GM12878 (cell line): ENCODE results near the gene RFK. TPM values are rescaled to one million over a fixed set of nuclear protein-coding genes. Genes with fewer than 3 reads are reported as not detected.
"Not testable (repeated sequence)": the region's sequence is repeated elsewhere in the genome, so short reads cannot be mapped to it uniquely, and the experiment has no call there.

Experiments used
- ATAC-seq: fragments of 200-7000 bp; cut with Tn5 transposase; 3 replicates; pipeline ENCODE4 v1.9.1; 2020; ENCODE audit warnings: mild to moderate bottlenecking, moderate library complexity
- BruUV-seq: library from RNA; stranded (reverse); fragments of 400-500 nt; replicated peaks from 2 replicates; lab custom pipeline; 2021; lab: Mats Ljungman, UMichigan
- CTCF ChIA-PET: fragments of 300-600 bp; sonication (Branson Sonifier 250); formaldehyde crosslinking; extraction: SDS; loops from one replicate; lab custom pipeline; 2021; ENCODE audit warnings: inconsistent platforms; lab: Yijun Ruan, JAX
- POLR2A ChIA-PET: fragments of 350-600 bp; formaldehyde crosslinking; extraction: SDS; loops from one replicate; lab custom pipeline; 2021; ENCODE audit warnings: inconsistent platforms; lab: Charles Lee
- RAD21 ChIA-PET: fragments of 300-600 bp; sonication (Branson Sonifier 250); formaldehyde crosslinking; loops from one replicate; lab custom pipeline; 2023; ENCODE audit warnings: antibody characterized with exemption; ENCODE audit not compliant: unreplicated experiment; lab: Charles Lee
- SMC1A ChIA-PET: fragments of 300-600 bp; sonication (Branson Sonifier 250); formaldehyde crosslinking; loops from one replicate; lab custom pipeline; 2023; ENCODE audit not compliant: unreplicated experiment, uncharacterized antibody; lab: Charles Lee
- DNase-seq: peaks from one replicate; pipeline ENCODE4 v3.0.0-alpha.2; 2011; ENCODE audit warnings: low read depth, low spot score
- FAIRE-seq: peaks from 3 replicates; lab custom pipeline; 2011; peaks lifted over from hg19 to GRCh38; lab: Jason Lieb, UNC
- H2AFZ ChIP-seq: 2 replicates; pipeline ENCODE4 v1.6.0; 2011; ENCODE audit warnings: low read depth, low read length, control low read depth; ENCODE audit not compliant: control insufficient read depth
- H3K27ac ChIP-seq: 2 replicates; pipeline ENCODE4 v1.5.1; 2011; ENCODE audit warnings: control low read depth; ENCODE audit not compliant: control insufficient read depth, insufficient read depth
- H3K27me3 ChIP-seq, 2 experiments: replicated peaks in 1 of 2; 2 replicates each; pipeline versions ENCODE4 v1.6.0 to v1.6.1; 2011; ENCODE audit warnings: low read length in 1 of 2; ENCODE audit not compliant: control insufficient read depth in 2 of 2, insufficient read depth in 2 of 2
- H3K36me3 ChIP-seq, 2 experiments: 2 replicates each; pipeline ENCODE4 v1.5.1; 2011; ENCODE audit warnings: low read length in 1 of 2; ENCODE audit not compliant: control insufficient read depth in 2 of 2, insufficient read depth in 2 of 2
- H3K4me1 ChIP-seq: 2 replicates; pipeline ENCODE4 v1.6.1; 2011; ENCODE audit warnings: mild to moderate bottlenecking, low read length, moderate library complexity, mixed read lengths; ENCODE audit not compliant: control insufficient read depth, insufficient read depth
- H3K4me2 ChIP-seq: 2 replicates; pipeline ENCODE4 v1.6.0; 2011; ENCODE audit warnings: control low read depth; ENCODE audit not compliant: control insufficient read depth, insufficient read depth
- H3K4me3 ChIP-seq: fragments of 200-600 bp; sonication (generic); 2 replicates; pipeline ENCODE4 v1.5.1; 2016
- H3K79me2 ChIP-seq: 2 replicates; pipeline ENCODE4 v1.6.0; 2011; ENCODE audit warnings: low read length; ENCODE audit not compliant: control insufficient read depth, insufficient read depth
- H3K9ac ChIP-seq: 2 replicates; pipeline ENCODE4 v1.8.0; 2011; ENCODE audit warnings: low read length, control low read depth, mixed read lengths; ENCODE audit not compliant: control insufficient read depth, insufficient read depth
- H3K9me3 ChIP-seq: replicated peaks from 3 replicates; pipeline ENCODE4 v1.5.1; 2011; ENCODE audit warnings: mild to moderate bottlenecking, low read length; ENCODE audit not compliant: control insufficient read depth, insufficient read depth
- H4K20me1 ChIP-seq: 2 replicates; pipeline ENCODE4 v1.6.0; 2011; ENCODE audit not compliant: control insufficient read depth, insufficient read depth
- ATF7 ChIP-seq: fragments of 450-650 bp; IDR thresholded peaks from 2 replicates; pipeline ENCODE4 v1.6.1; 2016; ENCODE audit warnings: low read depth, mild to moderate bottlenecking
- CBFB ChIP-seq: IDR thresholded peaks from 2 replicates; pipeline ENCODE4 v1.6.1; 2016; ENCODE audit warnings: antibody characterized with exemption, low read depth
- CREB1 ChIP-seq: IDR thresholded peaks from 2 replicates; pipeline ENCODE4 v1.6.1; 2012; ENCODE audit warnings: low read depth, mild to moderate bottlenecking, inconsistent platforms
- EGR1 ChIP-seq, 2 experiments: IDR thresholded peaks; 1 replicate in 1 of 2; 2 replicates in 1 of 2; pipeline ENCODE4 v1.6.1; 2011 to 2012; ENCODE audit warnings: low read depth in 2 of 2, low read length in 2 of 2, borderline replicate concordance in 1 of 2, mild to moderate bottlenecking in 1 of 2, moderate library complexity in 1 of 2
- EZH2 ChIP-seq: IDR thresholded peaks from 2 replicates; pipeline ENCODE4 v1.6.1; 2012; ENCODE audit warnings: low read depth, mild to moderate bottlenecking, control low read depth, inconsistent platforms, low read length, borderline replicate concordance; ENCODE audit not compliant: control insufficient read depth
- KLF5 ChIP-seq: fragments of 450-650 bp; IDR thresholded peaks from 2 replicates; pipeline ENCODE4 v1.6.1; 2014; ENCODE audit warnings: mild to moderate bottlenecking; ENCODE audit not compliant: partially characterized antibody
- PML ChIP-seq: IDR thresholded peaks from 2 replicates; pipeline ENCODE4 v1.6.1; 2012; ENCODE audit warnings: low read length, inconsistent platforms
- REST ChIP-seq: IDR thresholded peaks from 2 replicates; pipeline ENCODE4 v1.6.1; 2012; ENCODE audit warnings: mild to moderate bottlenecking, low read depth, low read length
- SUZ12 ChIP-seq: fragments of 200-600 bp; sonication (generic); IDR thresholded peaks from one replicate; pipeline ENCODE4 v1.6.1; 2018; ENCODE audit warnings: antibody characterized with exemption, mild to moderate bottlenecking; ENCODE audit not compliant: unreplicated experiment
- WGBS: methylation state at CpG from one replicate; pipeline ENCODE4 v1.1.6; 2016; ENCODE audit warnings: low lambda C conversion rate; ENCODE audit not compliant: insufficient replicate concordance, insufficient coverage; ENCODE audit errors: missing lambda C conversion rate; 5-methylcytosine and 5-hydroxymethylcytosine counted together
- in situ Hi-C: fragments of 300-500 bp; cut with MboI; formaldehyde crosslinking; loops from 9 replicates; pipeline ENCODE4 v1.14.3; 2018; ENCODE audit warnings: mixed read lengths
- intact Hi-C: fragments of 100-400 bp; cut with micrococcal nuclease; formaldehyde crosslinking; loops from one replicate; pipeline ENCODE4 v1.14.2; 2022; ENCODE audit not compliant: unreplicated experiment
- polyA plus RNA-seq, 11 experiments: library from polyadenylated mRNA; depleted of rRNA in 4 of 11; unstranded in 6 of 11; stranded (reverse) in 5 of 11; fragments of >200 nt; fragmentation: Nextera tagmentation in 4 of 11; fragmentation: Illumina TruSeq in 1 of 11; extraction: Ambion mirVana in 4 of 11; extraction: Trizol in 1 of 11; gene quantifications; 1 replicate in 1 of 11; 2 replicates in 10 of 11; pipeline versions ENCODE4 v1.2.1 to v1.2.3, GENCODE V29; 2011 to 2016; ENCODE audit warnings: inconsistent platforms in 2 of 11, missing spikeins in 2 of 11, low read depth in 1 of 11
- total RNA-seq, 4 experiments: library from RNA; depleted of rRNA in 3 of 4; stranded (reverse); fragments of >200 nt in 3 of 4; fragmentation: Illumina TruSeq in 1 of 4; extraction: Trizol in 1 of 4; gene quantifications; 2 replicates each; pipeline versions ENCODE4 v1.2.1 to v1.2.3, GENCODE V29; 2013 to 2021

Gene RFK
- total and polyA plus RNA-seq, 10 of the 15 experiments (the other 5 are each of a cell fraction or from before 2014, with no cell fraction given): 4.4 to 18.6 (median 11.6) TPM

GRCh38 chr9:76438841-76439588, 44.8 kb upstream of the RFK start (continued):
- TF ChIP-seq EGR1 (IDR thresholded peaks at IDR 0.05; ENCODE audit: borderline replicate concordance in 1 of 2, low read depth in 2 of 2, low read length in 2 of 2) (no peak), ATF7 (peak; percentile 66), CREB1 (0 out of 2 replicates have a peak, but pooled peaks have one; percentile 3), PML (0 out of 2 replicates have a peak, but pooled peaks have one; percentile 50), SUZ12 (no peak), EZH2 (no peak), REST (no peak), CBFB (peak; percentile 63; the same call in 1 of the 2 replicates), KLF5 (no peak)
- TF ChIP-seq, all 136 proteins: peak for 30

GRCh38 chr9:76437017-76437699, 42.9 kb upstream of the RFK start:
- in situ Hi-C loops, BruUV-seq, H4K20me1 ChIP-seq, H3K27ac ChIP-seq, H3K4me2 ChIP-seq, DNase-seq, H3K9ac ChIP-seq, H3K9me3 ChIP-seq, H3K4me3 ChIP-seq, FAIRE-seq, H3K79me2 ChIP-seq, ATAC-seq, H3K27me3 ChIP-seq, H2AFZ ChIP-seq, H3K36me3 ChIP-seq, intact Hi-C loops: not testable (repeated sequence)
- WGBS: 84% methylated on average over 9 of the region's 9 CpGs
- CTCF ChIA-PET: interaction anchor here (2.9 kb wide), 1 partner anchor 43 kb away, joined by 15 read pairs; the partner anchor contains the start of gene RFK
- peaks cover 36% of the 10 kb centered on the region for H3K4me1 ChIP-seq
- SMC1A ChIA-PET: interaction anchor here (1.3 kb wide), 1 partner anchor 37 kb away, joined by 3 read pairs; no protein-coding TSS in a partner anchor
- RAD21 ChIA-PET: interaction anchor here (0.7 to 3.2 kb wide), 2 partner anchors 43 to 213 kb away, joined by 3 to 11 read pairs; partner anchors contain the start of gene RFK
- POLR2A ChIA-PET: interaction anchor here (0.7 kb wide), 1 partner anchor 42 kb away, joined by 7 read pairs; no protein-coding TSS in a partner anchor

- ATAC-seq, BruUV-seq, H3K27me3 ChIP-seq, H3K4me2 ChIP-seq, RAD21 ChIA-PET, H3K27ac ChIP-seq, H4K20me1 ChIP-seq, DNase-seq, H3K79me2 ChIP-seq, H2AFZ ChIP-seq, intact Hi-C loops, H3K36me3 ChIP-seq, H3K9ac ChIP-seq, in situ Hi-C loops, POLR2A ChIA-PET, H3K4me3 ChIP-seq, H3K9me3 ChIP-seq, FAIRE-seq: not testable (repeated sequence)
- 81% methylated on average over 6 of the region's 6 CpGs for WGBS
- CTCF ChIA-PET: interaction anchor here (0.6 to 1.3 kb wide), 2 partner anchors 15 to 185 kb away, joined by 4 to 6 read pairs; no protein-coding TSS in a partner anchor
- H3K4me1 ChIP-seq: peaks cover 18% of the 10 kb centered on the region
- SMC1A ChIA-PET: interaction anchor here (0.6 kb wide), 1 partner anchor 15 kb away, joined by 3 read pairs; no protein-coding TSS in a partner anchor
These were observed 40.7 kb upstream of the RFK start for GRCh38 chr9:76434897-76435296.
